HG03521 (cell line): Measurements from ENCODE around the gene RYR1.

Experiments
- ATAC-seq: cut with Tn5 transposase; IDR thresholded peaks from one replicate; pipeline ENCODE4 v1.9.1; 2021; ENCODE audit warnings: mild to moderate bottlenecking, moderate library complexity; ENCODE audit not compliant: unreplicated experiment

Gene RYR1

GRCh38 chr19:38635483-38636399 is 202.2 kb downstream of the RYR1 start:
- no peak for ATAC-seq
